A549 (cell line): ENCODE data around the gene SLC25A5. TPM values are rescaled to one million over a fixed set of nuclear protein-coding genes. Genes with fewer than 3 reads are reported as not detected.

ENCODE experiments used
- ATAC-seq, 2 experiments: fragments of 200-7000 bp in 1 of 2; fragments of >200 bp in 1 of 2; cut with Nextera tagmentation in 1 of 2; cut with Tn5 transposase in 1 of 2; 3 replicates each; pipeline versions ENCODE4 v1.8.0 to v1.9.1; 2018 to 2020; ENCODE audit warnings: mild to moderate bottlenecking in 1 of 2, moderate library complexity in 1 of 2
- CTCF ChIA-PET: fragments of 300-600 bp; sonication (Branson Sonifier 250); formaldehyde crosslinking; extraction: SDS; loops from one replicate; lab custom pipeline; 2021; ENCODE audit warnings: antibody characterized with exemption, inconsistent platforms; lab: Yijun Ruan, JAX
- POLR2A ChIA-PET: fragments of 350-600 bp; formaldehyde crosslinking; extraction: SDS; loops from one replicate; lab custom pipeline; 2021; ENCODE audit warnings: antibody characterized with exemption, inconsistent platforms; lab: Yijun Ruan, JAX
- DNase-seq, 2 experiments: peaks; one replicate each; pipeline versions ENCODE4 v3.0.0 to v3.0.0-alpha.2; 2011 to 2016; ENCODE audit warnings: low read depth in 1 of 2, low spot score in 1 of 2
- FAIRE-seq: peaks from 2 replicates; lab custom pipeline; 2011; peaks lifted over from hg19 to GRCh38; lab: Jason Lieb, UNC
- H3K27ac ChIP-seq, 2 experiments: fragments of >200 bp; sonication (Bioruptor Twin); formaldehyde crosslinking; 3 replicates each; pipeline ENCODE4 v1.5.1; 2016 to 2017
- H3K4me1 ChIP-seq: fragments of >200 bp; sonication (Bioruptor Twin); formaldehyde crosslinking; 3 replicates; pipeline ENCODE4 v1.6.1; 2016
- H3K4me2 ChIP-seq: fragments of >200 bp; sonication (Bioruptor Twin); formaldehyde crosslinking; 3 replicates; pipeline ENCODE4 v1.6.1; 2016
- H3K4me3 ChIP-seq: fragments of >200 bp; sonication (Bioruptor Twin); formaldehyde crosslinking; 3 replicates; pipeline ENCODE4 v1.5.1; 2016
- H3K9me3 ChIP-seq: fragments of >200 bp; sonication (Bioruptor Twin); formaldehyde crosslinking; 3 replicates; pipeline ENCODE4 v1.6.1; 2016
- BCL3 ChIP-seq: fragments of >200 bp; sonication (Bioruptor Twin); formaldehyde crosslinking; IDR thresholded peaks from 3 replicates; pipeline ENCODE4 v1.6.1; 2016
- CHD2 ChIP-seq: fragments of 150-350 bp; IDR thresholded peaks from 2 replicates; pipeline ENCODE4 v1.6.1; 2014; ENCODE audit warnings: low read length; ENCODE audit not compliant: partially characterized antibody
- EHF ChIP-seq: fragments of 250-450 bp; sonication (Bioruptor Pico); IDR thresholded peaks from 2 replicates; pipeline ENCODE4 v1.5.0; 2020; ENCODE audit warnings: mild to moderate bottlenecking
- FOSB ChIP-seq: fragments of 250-450 bp; sonication (Bioruptor Pico); IDR thresholded peaks from 2 replicates; pipeline ENCODE4 v1.5.0; 2020; ENCODE audit warnings: mild to moderate bottlenecking, moderate library complexity
- FOSL2 ChIP-seq, 2 experiments: fragments of 450-650 bp in 1 of 2; fragments of >200 bp in 1 of 2; sonication (Bioruptor Twin) in 1 of 2; formaldehyde crosslinking; IDR thresholded peaks; 2 replicates each; pipeline versions ENCODE4 v1.5.0 to v1.6.1; 2016 to 2020; ENCODE audit warnings: mild to moderate bottlenecking in 1 of 2, moderate library complexity in 1 of 2
- HES2 ChIP-seq: fragments of >200 bp; sonication (Bioruptor Twin); formaldehyde crosslinking; IDR thresholded peaks from 2 replicates; pipeline ENCODE4 v1.6.1; 2016
- HOXB5 ChIP-seq: fragments of 250-450 bp; sonication (Bioruptor Pico); IDR thresholded peaks from 2 replicates; pipeline ENCODE4 v1.5.0; 2020; ENCODE audit warnings: mild to moderate bottlenecking, moderate library complexity
- JUN ChIP-seq, 2 experiments: fragments of >200 bp; sonication (Bioruptor Twin); formaldehyde crosslinking; IDR thresholded peaks; 2 replicates in 1 of 2; 3 replicates in 1 of 2; pipeline ENCODE4 v1.6.1; 2016 to 2017
- KDM5A ChIP-seq: fragments of 200-600 bp; sonication (generic); IDR thresholded peaks from 2 replicates; pipeline ENCODE4 v1.6.1; 2016; ENCODE audit warnings: antibody characterized with exemption, mild to moderate bottlenecking
- MYC ChIP-seq: IDR thresholded peaks from 2 replicates; pipeline ENCODE4 v1.6.1; 2012; ENCODE audit warnings: mild to moderate bottlenecking, inconsistent platforms, low read length, improper control_type of control experiment, borderline replicate concordance
- NPAS2 ChIP-seq: fragments of 250-450 bp; sonication (Bioruptor Pico); IDR thresholded peaks from 2 replicates; pipeline ENCODE4 v1.8.0; 2022; ENCODE audit warnings: mild to moderate bottlenecking, moderate library complexity, borderline replicate concordance
- POLR2AphosphoS2 ChIP-seq: conservative IDR thresholded peaks from 2 replicates; pipeline ENCODE4 v1.6.1; 2012; ENCODE audit warnings: low read length, improper control_type of control experiment, inconsistent platforms
- REST ChIP-seq: fragments of 200-600 bp; sonication (generic); IDR thresholded peaks from 2 replicates; pipeline ENCODE4 v1.6.1; 2016; ENCODE audit warnings: antibody characterized with exemption, mild to moderate bottlenecking, moderate library complexity
- RFX5 ChIP-seq: fragments of 450-650 bp; IDR thresholded peaks from 2 replicates; pipeline ENCODE4 v1.7.1; 2014; ENCODE audit warnings: antibody characterized with exemption, mild to moderate bottlenecking, moderate library complexity
- SMC3 ChIP-seq: fragments of >200 bp; sonication (Bioruptor Twin); formaldehyde crosslinking; IDR thresholded peaks from 3 replicates; pipeline ENCODE4 v1.6.1; 2018; ENCODE audit warnings: inconsistent platforms
- ZC3H11A ChIP-seq: fragments of 450-650 bp; IDR thresholded peaks from 2 replicates; pipeline ENCODE4 v1.6.1; 2014; ENCODE audit warnings: antibody characterized with exemption, mild to moderate bottlenecking
- ZFP36 ChIP-seq: fragments of 450-650 bp; IDR thresholded peaks from 2 replicates; pipeline ENCODE4 v1.6.1; 2014; ENCODE audit warnings: borderline replicate concordance; ENCODE audit not compliant: partially characterized antibody
- WGBS: methylation state at CpG from one replicate; pipeline ENCODE4 v1.1.6; 2017; ENCODE audit errors: missing lambda C conversion rate; 5-methylcytosine and 5-hydroxymethylcytosine counted together
- polyA plus RNA-seq, 4 experiments: library from polyadenylated mRNA; depleted of rRNA in 3 of 4; stranded (reverse); fragments of >200 nt; fragmentation: RNase III in 1 of 4; extraction: RNeasy Plus Mini Kit Qiagen cat#74134 plus additional on column Dnase treatment in 1 of 4; gene quantifications; 2 replicates in 3 of 4; 3 replicates in 1 of 4; pipeline ENCODE4 v1.2.3, GENCODE V29; 2011 to 2017
- TF ChIP-seq, protein P1 (sequence below): IDR thresholded peaks from 2 replicates; pipeline ENCODE4 v1.6.1; 2012
- TF ChIP-seq, protein P2 (sequence below): fragments of 450-650 bp; IDR thresholded peaks from 2 replicates; pipeline ENCODE4 v1.6.1; 2014; ENCODE audit warnings: antibody characterized with exemption

The SLC25A5 gene
- polyA plus RNA-seq, 2 of the 4 experiments (the other 2 are of a cell fraction): 625 to 739 TPM

DNA sequence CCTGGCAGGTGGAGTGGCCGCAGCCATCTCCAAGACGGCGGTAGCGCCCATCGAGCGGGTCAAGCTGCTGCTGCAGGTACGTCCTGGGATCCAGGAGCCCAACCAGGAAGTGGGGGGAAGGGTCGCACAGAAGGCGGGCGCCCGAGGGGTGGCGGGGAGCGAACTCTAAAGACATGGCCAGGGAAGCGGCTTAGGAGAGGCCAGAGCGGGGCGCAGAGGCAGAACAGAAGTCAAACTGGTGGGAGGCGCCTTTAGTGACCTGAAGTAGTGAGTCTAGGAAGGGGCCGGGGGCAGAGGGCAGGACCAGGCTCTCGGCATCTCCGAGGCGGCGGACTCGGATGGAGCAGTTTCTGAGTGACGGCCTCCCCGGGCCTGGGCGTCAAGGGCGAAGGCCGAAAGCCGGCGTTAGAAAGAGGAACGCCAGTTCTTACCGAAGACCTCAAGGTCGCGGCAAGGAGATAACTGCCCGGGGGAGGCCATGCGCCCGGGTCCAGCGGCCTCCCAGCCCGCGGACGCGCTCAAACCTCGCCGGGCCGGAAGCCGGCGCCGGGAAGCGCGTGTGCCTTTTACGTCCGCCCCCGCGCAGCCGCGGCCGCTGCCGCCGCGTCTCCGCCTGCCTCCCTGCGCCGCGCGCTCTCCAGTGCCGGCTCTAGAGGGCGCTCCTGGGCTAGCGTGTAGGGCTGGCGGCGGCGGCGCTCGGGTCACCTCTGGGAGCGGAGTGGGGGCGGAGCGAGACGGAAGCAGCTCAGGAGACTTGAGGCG is 488 bp downstream of the SLC25A5 start (continued):
- TF ChIP-seq HES2 (no peak), SMC3 (peak; percentile 46; the same call in 2 of the 3 replicates), HOXB5 (no peak), KDM5A (no peak; the same call in 1 of the 2 replicates), EHF (CRISPR knock-in tag) (no peak)

DNA sequence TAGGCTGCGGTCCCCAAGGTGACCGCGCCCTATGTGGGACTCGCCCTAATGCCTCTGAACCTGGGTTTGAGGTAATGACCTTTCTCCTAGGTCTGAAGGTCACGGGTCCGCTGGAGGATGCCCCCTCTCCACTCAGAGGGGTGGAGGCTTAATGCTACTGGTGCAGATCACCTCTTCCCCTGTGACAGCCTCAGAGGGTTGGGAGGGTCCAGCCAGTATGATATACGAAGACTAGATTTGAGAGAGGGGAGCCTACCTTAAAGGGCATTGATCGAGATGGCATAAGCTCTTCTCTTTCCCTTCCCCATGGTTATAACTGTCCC is 1.0 kb downstream of the SLC25A5 start:
- no peaks in the 10 kb centered on the region for H3K9me3 ChIP-seq
- H3K27ac ChIP-seq: peak overlapping the region; percentile 97 to 98
- H3K4me1 ChIP-seq: peaks cover 17% of the 10 kb centered on the region
- H3K4me3 ChIP-seq: peak overlapping the region; percentile 98
- POLR2A ChIA-PET: interaction anchor here (0.8 to 2.0 kb wide), 4 partner anchors 9 to 105 kb away, joined by 4 to 28 read pairs (median 11); partner anchors contain the start of gene UBE2A
- CTCF ChIA-PET: interaction anchor here (0.6 to 5.0 kb wide), 16 partner anchors 8 to 313 kb away, joined by 3 to 34 read pairs (median 4); no protein-coding TSS in a partner anchor
- peak overlapping the region; percentile 97 for H3K4me2 ChIP-seq
- no peak for TF ChIP-seq REST
- no peak for TF ChIP-seq FOSB (CRISPR knock-in tag)
- no peak for TF ChIP-seq JUN (IDR thresholded peaks at IDR 0.05)
- no peak for TF ChIP-seq RFX5
- no peak for TF ChIP-seq BCL3
- TF ChIP-seq POLR2AphosphoS2: no peak
- no peak for TF ChIP-seq MYC
- no peak for TF ChIP-seq ZFP36
- TF ChIP-seq ZC3H11A: no peak
- TF ChIP-seq, protein P1, sequence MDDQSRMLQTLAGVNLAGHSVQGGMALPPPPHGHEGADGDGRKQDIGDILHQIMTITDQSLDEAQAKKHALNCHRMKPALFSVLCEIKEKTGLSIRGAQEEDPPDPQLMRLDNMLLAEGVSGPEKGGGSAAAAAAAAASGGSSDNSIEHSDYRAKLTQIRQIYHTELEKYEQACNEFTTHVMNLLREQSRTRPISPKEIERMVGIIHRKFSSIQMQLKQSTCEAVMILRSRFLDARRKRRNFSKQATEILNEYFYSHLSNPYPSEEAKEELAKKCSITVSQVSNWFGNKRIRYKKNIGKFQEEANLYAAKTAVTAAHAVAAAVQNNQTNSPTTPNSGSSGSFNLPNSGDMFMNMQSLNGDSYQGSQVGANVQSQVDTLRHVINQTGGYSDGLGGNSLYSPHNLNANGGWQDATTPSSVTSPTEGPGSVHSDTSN: no peak
- ATAC-seq (peak in 1 of 2 experiments; percentile 0; a peak in 2 of 6 replicates), FAIRE-seq (no peak), DNase-seq (no peak)
- WGBS: 7% methylated on average over 2 of the region's 8 CpGs

DNA sequence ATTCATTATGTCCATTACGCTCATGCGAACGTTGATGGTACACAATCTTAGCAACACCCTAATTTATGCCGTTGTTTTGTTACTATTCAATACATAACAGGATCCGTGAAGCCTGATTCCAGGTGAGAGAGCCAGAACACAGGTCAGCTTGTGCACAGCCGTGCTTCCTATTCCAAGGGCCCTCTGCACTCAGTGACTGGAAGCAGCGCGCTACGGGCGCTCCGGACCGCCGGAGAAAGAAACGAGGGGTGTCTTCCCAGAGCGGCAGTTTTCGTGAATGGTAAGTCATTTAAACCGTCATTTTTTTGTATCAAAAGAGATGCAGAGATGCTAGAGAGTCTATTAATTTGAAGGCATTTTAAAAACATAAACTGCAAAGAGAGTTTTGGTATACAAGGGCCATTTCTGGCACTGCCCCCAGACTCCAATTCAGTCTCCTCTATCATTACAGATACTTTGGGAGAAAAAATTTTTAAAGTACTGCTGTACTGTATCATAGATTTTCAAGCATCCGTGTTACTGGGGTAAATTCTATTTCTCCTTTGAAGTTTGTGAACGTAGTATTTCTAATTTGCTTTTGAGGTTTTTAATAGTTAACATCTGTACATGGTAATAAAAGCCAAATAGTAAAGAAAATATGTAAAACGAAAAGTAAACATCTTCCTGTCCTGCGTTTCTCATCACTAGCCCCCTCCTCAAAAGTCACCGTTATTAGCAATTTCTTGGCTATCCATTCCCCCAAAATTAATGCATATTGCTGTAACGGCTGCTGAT is 6.6 kb downstream of the SLC25A5 start:
- Histone ChIP-seq H3K4me1 (peaks cover 38% of the 10 kb centered on the region), H3K4me2 (no peak overlapping the region), H3K27ac (no peak overlapping the region), H3K4me3 (no peak overlapping the region), H3K9me3 (no peaks in the 10 kb centered on the region)
- ChIA-PET CTCF (interaction anchor here (1.0 to 26.9 kb wide), 5 partner anchors 8 to 279 kb away, joined by 3 to 814 read pairs (median 10); no protein-coding TSS in a partner anchor), POLR2A (no interaction called here)
- ATAC-seq (no peak), DNase-seq (no peak), FAIRE-seq (no peak)
- TF ChIP-seq FOSL2 (IDR thresholded peaks at IDR 0.05): no peak
- TF ChIP-seq FOSL2 (CRISPR knock-in tag; IDR thresholded peaks at IDR 0.05): no peak
- no peak for TF ChIP-seq CHD2
- TF ChIP-seq, protein P2, sequence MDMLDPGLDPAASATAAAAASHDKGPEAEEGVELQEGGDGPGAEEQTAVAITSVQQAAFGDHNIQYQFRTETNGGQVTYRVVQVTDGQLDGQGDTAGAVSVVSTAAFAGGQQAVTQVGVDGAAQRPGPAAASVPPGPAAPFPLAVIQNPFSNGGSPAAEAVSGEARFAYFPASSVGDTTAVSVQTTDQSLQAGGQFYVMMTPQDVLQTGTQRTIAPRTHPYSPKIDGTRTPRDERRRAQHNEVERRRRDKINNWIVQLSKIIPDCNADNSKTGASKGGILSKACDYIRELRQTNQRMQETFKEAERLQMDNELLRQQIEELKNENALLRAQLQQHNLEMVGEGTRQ: no peak
- no peak for TF ChIP-seq NPAS2 (CRISPR knock-in tag)
- no peak for TF ChIP-seq REST
- 78% methylated on average over 23 of the region's 23 CpGs for WGBS
